Stomach (tissue), 9 donors: ENCODE measurements around the gene DNAH11. TPM values are rescaled to one million over a fixed set of nuclear protein-coding genes. Genes with fewer than 3 reads are reported as not detected.

Source experiments
- DNase-seq, 2 donors: peaks; one replicate each; pipeline versions ENCODE4 v3.0.0 to v3.0.0-alpha.2; 2013 to 2019
- H3K27ac ChIP-seq, 5 donors: fragments of 200-600 bp in 4 of 5; sonication (generic) in 4 of 5; one replicate each; pipeline ENCODE4 v1.5.1; 2013 to 2019; ENCODE audit warnings: mild to moderate bottlenecking in 1 of 5, moderate library complexity in 1 of 5
- H3K27me3 ChIP-seq, 3 donors: fragments of 200-600 bp; sonication (generic); one replicate each; pipeline ENCODE4 v1.5.1; 2017 to 2019; ENCODE audit warnings: mixed run types in 1 of 3
- H3K36me3 ChIP-seq, 4 donors: fragments of 200-600 bp; sonication (generic); 1 replicate in 3 of 4; 2 replicates in 1 of 4; pipeline ENCODE4 v1.5.1; 2016 to 2019
- H3K4me1 ChIP-seq, 4 donors: fragments of 200-600 bp; sonication (generic); one replicate each; pipeline ENCODE4 v1.5.1; 2016 to 2019
- H3K4me3 ChIP-seq, 4 donors: fragments of 200-600 bp; sonication (generic) in 3 of 4; one replicate each; pipeline ENCODE4 v1.5.1; 2016 to 2019; ENCODE audit warnings: mild to moderate bottlenecking in 1 of 4
- H3K9me3 ChIP-seq, 4 donors: fragments of 200-600 bp; sonication (generic); one replicate each; pipeline ENCODE4 v1.5.1; 2016 to 2019
- EP300 ChIP-seq: sonication (generic); formaldehyde crosslinking; IDR thresholded peaks from one replicate; pipeline ENCODE4 v1.6.1; 2017; ENCODE audit warnings: antibody characterized with exemption
- POLR2A ChIP-seq, 4 donors: fragments of 450-650 bp; IDR thresholded peaks; one replicate each; pipeline ENCODE4 v1.6.1; 2016; ENCODE audit warnings: antibody characterized with exemption in 4 of 4, control low read depth in 2 of 4, mild to moderate bottlenecking in 1 of 4, moderate library complexity in 1 of 4
- POLR2AphosphoS5 ChIP-seq, 3 donors: sonication (generic); formaldehyde crosslinking; IDR thresholded peaks; one replicate each; pipeline ENCODE4 v1.6.1; 2016; ENCODE audit warnings: antibody characterized with exemption in 3 of 3
- WGBS, 5 donors: extraction: QIAGEN DNeasy Blood & Tissue Kit in 3 of 5; methylation state at CpG; one replicate each; pipeline versions ENCODE4 v1.1.5 to v1.1.7; 2013 to 2018; 5-methylcytosine and 5-hydroxymethylcytosine counted together
- intact Hi-C: fragments of 100-400 bp; cut with DNase I; formaldehyde crosslinking; loops from one replicate; pipeline ENCODE4 v1.15.1; 2023; ENCODE audit warnings: low total_unique reads
- polyA plus RNA-seq, 3 donors: library from polyadenylated mRNA; stranded (reverse); fragments of 200-250 nt; gene quantifications; one replicate each; pipeline ENCODE4 v1.2.3, GENCODE V29; 2013
- total RNA-seq, 5 donors: library from RNA; depleted of rRNA; stranded (reverse); fragments of >200 nt; gene quantifications; one replicate each; pipeline versions ENCODE4 v1.1.0 to v1.2.3, GENCODE V29; 2014 to 2016
- TF ChIP-seq, protein P1 (sequence below), 7 experiments: fragments of 450-650 bp in 4 of 7; fragments of 200-600 bp in 3 of 7; sonication (generic) in 3 of 7; IDR thresholded peaks; one replicate each; pipeline ENCODE4 v1.5.1; 2016 to 2019; ENCODE audit warnings: antibody characterized with exemption in 7 of 7, control low read depth in 2 of 7, mild to moderate bottlenecking in 1 of 7
- donor health status: healthy with polysubstance abuse.
- donor health status: Bipolar disorder and iron deficiency.
- donor health status: healthy.

DNAH11 gene
- total and polyA plus RNA-seq, 8 donors = under 0.01 to 2.6 (median 0.45) TPM; not detected in 1

DNA sequence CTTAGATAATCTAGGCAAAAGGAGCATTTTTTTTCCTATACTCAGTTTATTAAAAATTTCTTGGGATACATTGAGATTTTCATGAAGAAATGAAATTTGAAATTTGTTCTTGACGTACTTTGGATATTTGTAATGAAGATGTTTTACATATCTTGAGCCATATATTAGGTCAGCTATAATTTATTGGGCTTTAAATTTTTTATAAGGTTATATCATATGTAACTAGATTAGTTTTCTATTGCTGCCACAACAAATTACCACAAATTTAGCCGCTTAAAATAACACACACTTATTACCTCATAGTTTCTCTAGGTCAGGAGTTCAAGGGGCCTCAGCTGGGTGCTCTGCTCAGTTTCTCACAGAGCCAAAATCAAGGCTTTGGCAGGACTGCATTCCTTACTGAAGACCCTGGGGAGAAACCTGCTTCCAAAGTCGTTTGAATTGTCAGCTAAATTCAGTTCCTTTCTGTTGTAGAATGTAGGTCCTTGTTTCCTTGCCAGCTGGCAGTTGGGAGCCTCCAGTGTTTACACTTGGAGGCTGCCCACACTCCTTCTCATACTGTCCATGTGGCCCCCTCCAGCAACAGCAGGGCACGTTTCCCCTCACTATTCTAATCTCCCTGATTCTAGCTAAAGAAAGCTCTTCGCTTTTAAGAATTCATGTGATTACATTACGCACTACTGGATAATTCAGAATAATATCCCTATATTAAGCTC lies 42.6 kb upstream of the DNAH11 start:
- H3K9me3 ChIP-seq = peaks cover 0 to 10% (median 4%) of the 10 kb centered on the region in 4 donors
- 83 to 88% (median 86%) methylated on average over 6 of the region's 6 CpGs for whole genome bisulfite sequencing, 5 donors
- DNase-seq = no peak
- TF ChIP-seq POLR2AphosphoS5 (IDR thresholded peaks at IDR 0.05) (no peak), EP300 (no peak), POLR2A (IDR thresholded peaks at IDR 0.05) (no peak)
- TF ChIP-seq, protein P1, sequence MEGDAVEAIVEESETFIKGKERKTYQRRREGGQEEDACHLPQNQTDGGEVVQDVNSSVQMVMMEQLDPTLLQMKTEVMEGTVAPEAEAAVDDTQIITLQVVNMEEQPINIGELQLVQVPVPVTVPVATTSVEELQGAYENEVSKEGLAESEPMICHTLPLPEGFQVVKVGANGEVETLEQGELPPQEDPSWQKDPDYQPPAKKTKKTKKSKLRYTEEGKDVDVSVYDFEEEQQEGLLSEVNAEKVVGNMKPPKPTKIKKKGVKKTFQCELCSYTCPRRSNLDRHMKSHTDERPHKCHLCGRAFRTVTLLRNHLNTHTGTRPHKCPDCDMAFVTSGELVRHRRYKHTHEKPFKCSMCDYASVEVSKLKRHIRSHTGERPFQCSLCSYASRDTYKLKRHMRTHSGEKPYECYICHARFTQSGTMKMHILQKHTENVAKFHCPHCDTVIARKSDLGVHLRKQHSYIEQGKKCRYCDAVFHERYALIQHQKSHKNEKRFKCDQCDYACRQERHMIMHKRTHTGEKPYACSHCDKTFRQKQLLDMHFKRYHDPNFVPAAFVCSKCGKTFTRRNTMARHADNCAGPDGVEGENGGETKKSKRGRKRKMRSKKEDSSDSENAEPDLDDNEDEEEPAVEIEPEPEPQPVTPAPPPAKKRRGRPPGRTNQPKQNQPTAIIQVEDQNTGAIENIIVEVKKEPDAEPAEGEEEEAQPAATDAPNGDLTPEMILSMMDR (IDR thresholded peaks at IDR 0.05) = no peak
- peaks cover 0 to 13% (median 2%) of the 10 kb centered on the region in 4 donors for H3K36me3 ChIP-seq
- intact Hi-C loops = no loop called here
- no peak overlapping the region for H3K27ac ChIP-seq
- no peaks in the 10 kb centered on the region for H3K27me3 ChIP-seq
- peaks cover 0 to 5% (median 0%) of the 10 kb centered on the region in 4 donors for H3K4me1 ChIP-seq
- no peak overlapping the region for H3K4me3 ChIP-seq

DNA sequence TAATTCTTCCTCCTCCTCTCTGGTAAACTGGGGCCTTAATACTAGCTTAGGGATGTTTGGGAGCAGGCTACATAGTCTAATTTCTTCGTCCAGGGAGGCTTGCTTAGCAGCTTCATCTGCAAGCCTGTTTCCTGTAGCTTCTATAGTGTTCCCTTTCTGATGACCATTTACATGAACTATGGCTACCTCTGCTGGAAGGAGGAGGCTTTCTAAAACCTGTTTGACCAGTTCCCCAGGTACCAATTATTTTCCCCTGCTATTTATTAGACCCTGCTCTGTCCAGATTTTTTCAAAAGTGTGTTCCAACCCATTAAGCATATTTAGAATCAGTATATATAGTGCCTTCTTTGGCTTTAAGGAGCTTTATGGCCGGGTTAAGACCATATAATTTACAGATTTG lies 38.8 kb upstream of the DNAH11 start:
- no peaks in the 10 kb centered on the region for H3K27me3 ChIP-seq
- intact Hi-C loops = no loop called here
- no peak for TF ChIP-seq EP300
- no peak for TF ChIP-seq POLR2A (IDR thresholded peaks at IDR 0.05)
- TF ChIP-seq, protein P1 (IDR thresholded peaks at IDR 0.05) = no peak
- TF ChIP-seq POLR2AphosphoS5 (IDR thresholded peaks at IDR 0.05) = no peak

DNA sequence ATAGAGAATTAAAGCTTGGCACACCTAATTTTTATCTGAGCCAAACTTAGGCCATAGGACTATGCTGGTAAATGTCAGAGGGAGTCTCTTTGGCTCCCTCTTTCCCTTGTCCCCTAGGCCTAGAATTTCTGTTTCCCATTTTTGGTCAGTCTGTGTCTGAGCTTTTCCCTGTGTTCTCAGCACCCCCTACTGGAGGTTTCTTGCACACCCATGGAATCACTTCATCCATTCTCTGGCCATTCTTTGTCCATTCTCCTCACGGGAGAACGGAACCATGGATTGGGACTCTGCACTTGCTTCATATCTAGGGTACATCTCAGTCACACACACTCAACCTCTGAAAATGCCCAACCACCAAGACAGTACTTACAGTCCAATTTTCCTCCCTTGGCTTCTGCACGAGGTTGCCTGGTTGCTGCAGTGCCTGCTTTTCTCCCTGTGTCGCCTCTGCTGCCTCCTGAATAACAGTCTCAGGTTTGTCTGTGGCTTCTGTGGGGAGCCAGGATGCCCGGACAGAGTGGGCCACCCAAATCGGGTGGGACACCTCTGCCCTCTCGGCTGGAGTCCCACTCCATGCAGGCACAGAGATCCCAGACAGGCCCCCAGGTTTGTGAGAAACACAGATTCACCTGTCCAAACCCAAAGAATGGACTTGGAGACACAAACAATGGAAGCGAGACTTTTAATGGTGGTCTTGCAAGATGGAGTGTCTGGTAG lies 35.1 kb upstream of the DNAH11 start:
- peaks cover 0 to 5% (median 0%) of the 10 kb centered on the region in 4 donors for H3K4me1 ChIP-seq
- no peaks in the 10 kb centered on the region for H3K27me3 ChIP-seq
- no peaks in the 10 kb centered on the region for H3K9me3 ChIP-seq
- peaks cover 0 to 32% (median 23%) of the 10 kb centered on the region in 4 donors for H3K36me3 ChIP-seq
- intact Hi-C loops = loop anchor here (5.0 kb wide), 1 partner anchor 250 kb away; no protein-coding TSS in a partner anchor
- peak; percentile 45 to 51 for DNase-seq
- H3K4me3 ChIP-seq = no peak overlapping the region
- 83 to 86% (median 86%) methylated on average over 8 of the region's 8 CpGs for WGBS, 5 donors
- no peak overlapping the region for H3K27ac ChIP-seq
- TF ChIP-seq, protein P1 (IDR thresholded peaks at IDR 0.05) = peak in 5 of 7 experiments; percentile 41 to 84 (median 70)
- TF ChIP-seq POLR2AphosphoS5 (IDR thresholded peaks at IDR 0.05) = no peak

More for the DNA sequence above, 38.8 kb upstream of the DNAH11 start:
- Histone ChIP-seq H3K4me3 (no peak overlapping the region), H3K4me1 (peaks cover 0 to 5% (median 0%) of the 10 kb centered on the region in 4 donors), H3K36me3 (peaks cover 0 to 11% (median 7%) of the 10 kb centered on the region in 4 donors), H3K27ac (no peak overlapping the region), H3K9me3 (no peaks in the 10 kb centered on the region)
- peak in 1 of 2 donors; percentile 63 for DNase-seq
- 37 to 66% (median 61%) methylated on average over 2 of the region's 2 CpGs for whole genome bisulfite sequencing, 5 donors

DNA sequence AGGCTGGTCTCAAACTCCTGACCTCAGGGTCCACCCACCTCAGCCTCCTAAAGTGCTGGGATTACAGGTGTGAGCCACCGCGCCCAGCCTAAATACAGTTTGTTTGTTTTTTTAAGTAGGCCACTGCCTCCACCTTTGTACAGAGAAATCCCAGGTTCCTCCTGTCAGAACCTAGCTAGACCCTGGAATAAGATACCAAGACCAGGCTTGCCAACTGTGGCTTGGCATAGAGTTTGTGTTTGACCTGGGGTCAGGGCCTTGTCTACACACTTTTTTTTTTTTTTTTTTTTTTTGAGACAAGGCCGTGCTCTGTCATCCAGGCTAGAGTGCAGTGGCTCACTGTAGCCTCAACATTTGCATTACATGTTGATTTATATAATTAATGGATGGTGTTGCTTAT lies 34.3 kb upstream of the DNAH11 start:
- H3K4me3 ChIP-seq = no peak overlapping the region
- H3K9me3 ChIP-seq = no peaks in the 10 kb centered on the region
- no peak overlapping the region for H3K27ac ChIP-seq
- no peaks in the 10 kb centered on the region for H3K27me3 ChIP-seq
- intact Hi-C loops = loop anchor here (5.0 kb wide), 1 partner anchor 251 kb away; no protein-coding TSS in a partner anchor
- H3K4me1 ChIP-seq = peaks cover 0 to 4% (median 0%) of the 10 kb centered on the region in 4 donors
- no peak for DNase-seq
- 78 to 97% (median 91%) methylated on average over 3 of the region's 3 CpGs for WGBS, 5 donors
- no peak for TF ChIP-seq POLR2AphosphoS5 (IDR thresholded peaks at IDR 0.05)
- TF ChIP-seq EP300 = no peak
- TF ChIP-seq, protein P1 (IDR thresholded peaks at IDR 0.05) = no peak
- no peak for TF ChIP-seq POLR2A (IDR thresholded peaks at IDR 0.05)
- H3K36me3 ChIP-seq = peaks cover 0 to 34% (median 24%) of the 10 kb centered on the region in 4 donors
